Activated naive CD8-positive, alpha-beta T cell treated with anti-CD3 and anti-CD28 coated beads, Interleukin-2, amount 50 U/mL, for 16 hours (primary cell): ENCODE measurements around the gene MDGA2.
"Not testable (repeated sequence)": the region's sequence is repeated elsewhere in the genome, so short reads cannot be mapped to it uniquely, and the experiment has no call there.

Experiments used
- DNase-seq: peaks from one replicate; pipeline ENCODE4 v3.0.0-alpha.2; 2020; ENCODE audit warnings: low read depth, low spot score

Gene MDGA2

DNA sequence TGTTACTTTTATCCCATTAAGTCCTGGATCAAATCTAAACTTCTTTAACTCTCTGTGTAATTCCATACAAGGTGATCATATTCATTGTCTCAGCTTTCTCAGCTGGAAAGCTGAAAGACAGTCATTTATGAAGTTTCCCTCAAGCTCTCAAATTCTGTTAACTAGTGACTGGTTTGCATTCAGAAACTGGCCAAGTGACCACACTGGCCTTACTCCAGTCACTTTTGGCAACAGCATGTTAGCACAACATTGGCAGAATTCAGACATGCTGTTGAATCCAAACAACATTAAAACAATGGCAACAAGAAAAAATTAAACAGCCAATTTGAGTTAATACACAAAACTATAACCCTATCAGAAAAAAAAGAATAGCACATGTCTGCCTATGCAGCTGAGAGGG is 343.3 kb downstream of the MDGA2 start:
- DNase-seq = no peak

DNA sequence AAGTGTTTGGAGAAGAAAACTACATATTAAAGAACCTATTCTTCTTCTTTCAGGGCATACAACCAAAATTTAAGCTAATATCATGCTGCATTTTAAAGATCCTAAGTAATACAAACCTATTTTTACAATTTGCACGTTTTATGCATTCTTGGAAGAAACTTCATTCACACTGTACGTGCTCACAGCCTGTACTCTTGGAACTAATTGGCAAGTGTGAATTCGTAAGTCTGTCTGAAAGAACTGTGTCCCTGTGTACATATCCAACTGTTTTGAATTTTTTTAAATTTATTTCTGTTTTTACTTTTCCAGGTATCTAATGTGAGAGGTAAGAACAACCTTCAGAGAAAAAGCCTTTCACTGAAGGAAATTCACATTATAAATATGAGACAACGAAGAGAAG is 347.0 kb downstream of the MDGA2 start:
- no peak for DNase-seq

DNA sequence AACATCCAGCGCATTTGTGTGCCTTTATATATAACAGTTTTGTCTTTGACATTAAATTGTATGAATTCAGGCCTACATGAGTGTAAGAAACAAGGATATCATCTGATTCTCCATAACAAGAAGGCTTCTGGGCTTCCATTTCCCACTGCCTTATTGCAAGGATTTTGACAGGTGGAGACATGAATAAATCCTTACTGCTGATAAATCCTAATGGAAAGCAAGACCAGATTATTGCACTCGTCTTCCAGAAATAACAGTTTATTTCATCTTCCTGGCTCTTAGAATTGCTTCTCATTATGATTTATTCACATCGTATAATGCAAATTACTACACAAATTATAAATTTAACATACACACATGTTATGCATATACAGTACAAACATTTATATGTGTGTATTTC is 348.1 kb downstream of the MDGA2 start:
- DNase-seq = no peak

DNA sequence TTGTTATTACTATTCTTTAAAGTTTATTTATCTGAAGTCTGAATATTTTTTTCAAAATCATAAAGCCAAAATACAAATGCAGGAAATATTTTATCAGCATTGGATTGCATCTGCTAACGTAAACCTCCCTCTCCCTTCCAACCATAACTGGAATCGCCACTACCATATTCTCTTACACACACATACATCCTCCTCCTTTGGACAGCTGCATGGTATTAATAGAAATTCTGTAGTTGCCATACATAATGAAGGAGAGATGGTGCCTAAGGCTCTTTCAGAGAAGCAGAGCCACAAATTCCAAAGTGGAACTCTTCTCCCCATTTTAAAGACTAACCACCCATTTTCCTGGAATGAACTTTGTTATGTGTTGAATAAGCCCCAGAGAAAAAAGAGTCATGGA is 352.7 kb downstream of the MDGA2 start:
- DNase-seq = no peak

DNA sequence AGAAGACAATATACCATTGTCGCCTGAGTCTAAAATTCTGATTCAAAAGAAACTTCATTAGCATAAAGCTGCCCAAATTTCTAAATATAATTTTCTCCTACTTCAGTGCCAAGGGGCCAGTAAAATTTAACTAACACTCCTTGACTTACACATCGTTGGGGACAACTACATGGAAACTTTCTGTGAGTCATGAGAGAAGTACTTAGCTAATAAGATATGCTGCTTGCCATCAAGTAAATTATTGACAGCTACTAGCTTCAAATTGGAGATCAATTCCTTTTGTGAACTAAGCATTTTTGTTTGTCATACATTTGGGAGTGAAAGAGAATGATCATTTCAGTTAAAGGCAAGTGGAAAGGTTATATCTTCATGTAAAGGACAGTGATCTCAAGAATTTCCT is 373.3 kb downstream of the MDGA2 start:
- no peak for DNase-seq

DNA sequence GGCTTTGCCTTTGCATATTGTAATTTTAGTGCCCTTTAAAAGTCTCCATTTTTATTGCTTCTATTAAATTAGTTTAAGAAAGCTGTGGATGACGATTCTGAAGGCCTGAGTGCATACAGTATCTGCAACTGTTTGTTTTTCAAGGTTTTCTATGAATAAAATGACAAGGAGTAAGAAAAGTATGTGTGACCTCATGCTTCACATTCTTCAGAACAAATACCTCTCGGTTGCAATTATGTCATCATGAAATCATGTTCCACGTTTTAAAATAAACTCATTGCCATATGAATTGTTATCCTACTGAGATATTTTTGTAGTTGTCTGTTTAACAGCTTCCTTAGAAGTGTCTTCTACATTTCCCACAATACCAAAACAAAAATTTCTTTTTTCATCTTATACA is 374.6 kb downstream of the MDGA2 start:
- DNase-seq = no peak

DNA sequence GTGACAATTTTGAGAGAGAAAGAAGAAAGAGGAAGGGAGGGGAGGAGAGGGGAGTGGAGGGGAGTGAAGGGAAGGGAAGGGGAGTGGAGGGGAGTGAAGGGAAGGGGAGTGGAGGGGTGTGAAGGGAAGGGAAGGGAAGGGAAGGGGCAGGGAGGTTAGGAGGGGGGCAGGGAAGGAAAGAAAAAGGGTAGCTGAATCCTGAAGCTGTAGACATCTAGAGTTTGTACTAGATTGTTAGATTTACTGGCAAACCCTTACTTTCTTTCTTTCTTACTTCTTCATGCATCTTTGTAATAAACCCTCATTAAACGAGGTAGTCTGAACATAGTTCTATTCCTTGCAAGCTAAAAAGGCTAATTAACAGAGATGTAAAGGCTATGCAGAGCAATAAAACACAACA is 378.0 kb downstream of the MDGA2 start:
- no peak for DNase-seq

DNA sequence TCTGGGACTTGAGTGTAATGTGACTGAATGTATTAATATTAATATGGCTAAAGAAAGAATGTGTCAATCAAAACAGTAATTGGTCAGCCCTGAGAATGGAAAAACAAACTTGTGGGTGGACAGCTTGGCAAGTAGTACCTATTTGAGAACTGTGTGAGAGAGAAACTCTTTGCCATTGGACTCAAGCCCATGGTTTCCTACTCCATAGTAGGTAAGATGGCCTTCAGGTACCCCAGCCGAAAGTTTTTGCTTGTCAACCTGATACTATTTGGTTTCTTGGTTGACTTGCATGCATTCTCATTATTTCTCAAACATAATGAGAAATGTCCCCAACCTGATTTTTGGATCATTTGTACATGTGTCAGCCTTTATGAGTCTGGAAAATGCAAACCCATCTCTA is 391.1 kb downstream of the MDGA2 start:
- no peak for DNase-seq

DNA sequence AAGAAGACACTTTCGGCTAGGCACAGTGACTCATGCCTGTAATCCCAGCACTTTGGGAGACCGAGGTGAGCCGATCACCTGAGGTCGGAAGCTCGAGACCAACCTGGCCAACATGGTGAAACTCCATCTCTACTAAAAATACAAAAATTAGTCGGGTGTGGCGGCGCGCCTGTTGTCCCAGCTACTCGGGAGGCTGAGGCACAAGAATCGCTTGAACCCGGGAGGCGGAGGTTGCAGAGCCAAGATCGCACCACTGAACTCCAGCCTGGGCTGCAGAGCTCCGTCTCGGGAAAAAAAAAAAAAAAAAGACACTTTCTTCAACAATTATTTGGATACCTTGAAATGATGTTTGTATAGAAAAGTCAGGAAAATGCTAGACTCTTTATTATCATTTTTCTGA is 393.6 kb downstream of the MDGA2 start:
- DNase-seq = not testable (repeated sequence)

DNA sequence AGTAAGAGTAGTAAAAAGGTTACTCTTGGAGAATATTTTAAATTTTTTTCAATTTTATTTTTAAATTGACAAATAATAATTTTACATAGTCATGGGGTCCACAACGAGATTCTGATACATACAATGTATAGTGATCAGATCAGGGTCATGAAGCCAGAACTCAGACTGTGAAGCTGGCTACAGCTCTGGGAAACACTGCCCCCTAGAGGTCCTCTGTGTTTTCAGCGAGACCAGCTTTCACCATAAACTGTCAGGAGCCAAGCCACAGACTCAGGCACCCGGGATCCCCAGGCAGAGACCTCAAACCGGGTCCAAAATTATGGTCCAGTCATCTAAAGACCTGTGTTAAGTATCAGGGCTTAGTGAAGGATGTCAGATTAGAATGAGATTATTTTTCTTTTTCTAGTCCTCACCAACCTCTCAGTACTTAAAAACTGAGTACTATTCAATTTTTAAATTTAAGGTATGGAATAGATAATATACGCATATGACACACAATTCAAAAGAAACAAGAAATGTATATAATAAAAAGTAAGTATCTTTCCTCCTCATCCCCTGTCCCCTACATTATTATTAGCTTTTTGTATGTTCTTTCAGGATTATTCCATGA is 397.1 kb downstream of the MDGA2 start:
- DNase-seq = no peak

DNA sequence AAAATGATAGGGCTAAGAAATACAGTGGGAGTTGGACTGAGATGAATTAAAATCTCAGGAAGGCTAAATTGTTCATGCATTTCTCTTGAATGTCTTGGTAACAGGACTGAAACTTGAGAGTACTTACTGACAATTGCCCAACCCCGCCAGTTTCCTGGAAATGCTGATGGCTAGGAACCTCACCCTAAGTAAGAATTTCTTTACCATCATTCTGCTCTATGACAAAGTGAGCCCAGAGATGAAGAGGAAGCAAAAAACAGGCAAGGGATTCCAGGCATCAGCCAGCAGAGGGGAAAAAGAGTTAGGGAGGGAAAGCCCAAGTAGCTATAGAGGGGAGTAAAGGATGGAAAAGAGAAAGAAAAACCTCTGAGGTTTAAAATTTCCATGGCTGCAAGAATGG is 397.7 kb downstream of the MDGA2 start:
- no peak for DNase-seq

DNA sequence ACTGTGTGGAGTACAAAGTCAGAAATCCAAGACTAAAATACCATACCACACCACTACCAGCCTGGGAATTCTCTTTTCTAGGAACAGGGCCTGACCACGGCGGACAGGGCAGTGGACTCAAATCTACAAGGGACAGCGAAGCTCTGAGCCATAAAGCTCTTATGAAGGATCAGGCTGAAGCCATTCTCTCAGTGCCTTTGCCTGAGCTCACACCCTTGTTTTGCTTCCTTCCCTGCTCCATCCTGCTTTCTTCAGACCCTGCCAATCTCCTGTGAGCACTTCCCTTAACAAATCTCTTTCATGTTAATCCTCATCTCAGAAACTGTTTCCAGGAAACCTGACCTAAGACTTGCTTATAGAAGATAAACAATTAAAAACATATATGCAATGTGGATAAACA is 398.5 kb downstream of the MDGA2 start:
- DNase-seq = no peak

DNA sequence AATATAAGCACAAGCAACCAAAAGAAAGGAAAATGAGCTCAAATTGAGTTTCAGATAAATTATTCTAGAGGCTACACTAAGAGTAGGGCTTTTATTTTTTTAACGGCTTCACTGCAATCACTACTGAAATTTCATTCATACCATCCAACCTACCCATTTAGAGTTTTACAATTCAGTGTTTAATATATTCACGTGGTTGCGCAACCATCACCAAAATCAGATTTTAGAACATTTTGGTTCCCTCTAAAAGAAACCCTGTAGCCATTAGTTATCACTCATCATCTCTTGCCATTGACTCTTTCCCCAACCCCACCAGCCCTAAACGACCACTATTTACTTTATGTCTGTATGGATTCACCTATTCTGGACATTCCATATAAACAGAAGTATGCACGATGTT is 401.5 kb downstream of the MDGA2 start:
- no peak for DNase-seq

DNA sequence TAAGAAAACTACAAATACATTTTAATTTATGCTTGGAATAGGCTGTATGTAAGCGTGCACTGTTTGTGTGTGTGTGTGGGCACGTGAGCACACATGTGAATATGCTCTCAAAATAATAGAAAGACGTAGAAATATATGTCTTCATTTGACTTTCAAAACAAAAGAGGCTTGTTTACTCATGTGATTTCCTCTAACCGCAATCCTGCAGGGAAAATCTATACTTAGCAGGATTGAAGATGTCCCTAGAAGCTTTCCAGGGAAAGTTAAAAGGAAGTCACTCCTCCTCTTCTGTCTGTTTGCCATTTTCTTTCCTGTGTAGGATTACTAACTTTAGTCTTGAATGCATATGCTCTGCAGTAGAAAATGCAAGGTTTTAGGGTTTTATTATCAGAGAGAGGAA is 404.7 kb downstream of the MDGA2 start:
- DNase-seq = no peak

DNA sequence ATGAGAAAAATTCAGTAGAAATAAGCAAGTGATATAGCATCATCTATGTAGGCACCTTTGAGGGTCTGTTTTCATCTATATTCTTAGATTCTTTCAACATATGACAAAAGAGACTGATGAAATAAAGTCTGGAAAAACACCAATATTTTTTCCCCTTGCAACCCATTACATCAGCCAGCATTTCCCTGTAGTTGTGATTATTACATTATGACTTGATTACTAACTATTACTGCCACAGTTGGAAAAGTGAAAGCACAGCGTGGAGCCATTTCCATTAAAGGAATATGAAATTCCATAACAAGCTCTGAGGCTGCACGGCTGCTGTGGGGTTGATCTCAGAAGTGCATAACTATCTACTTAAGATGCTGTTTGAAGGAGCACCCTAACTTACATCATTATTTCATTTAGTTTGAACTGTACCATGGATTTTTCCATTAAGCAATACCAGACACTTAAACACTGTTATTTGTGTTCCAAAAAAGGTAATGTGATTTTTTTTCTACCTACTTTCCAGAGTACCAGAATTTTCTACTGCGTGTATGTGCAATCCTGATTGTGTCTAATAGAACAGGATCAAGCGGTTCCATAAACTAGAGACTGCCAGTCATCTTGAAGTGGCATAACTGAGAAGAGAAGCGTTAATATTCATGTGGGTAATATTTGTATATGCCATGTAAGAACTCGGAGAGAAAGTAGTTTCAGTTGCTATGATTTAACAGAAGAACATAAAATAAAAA is 405.5 kb downstream of the MDGA2 start:
- DNase-seq = no peak

DNA sequence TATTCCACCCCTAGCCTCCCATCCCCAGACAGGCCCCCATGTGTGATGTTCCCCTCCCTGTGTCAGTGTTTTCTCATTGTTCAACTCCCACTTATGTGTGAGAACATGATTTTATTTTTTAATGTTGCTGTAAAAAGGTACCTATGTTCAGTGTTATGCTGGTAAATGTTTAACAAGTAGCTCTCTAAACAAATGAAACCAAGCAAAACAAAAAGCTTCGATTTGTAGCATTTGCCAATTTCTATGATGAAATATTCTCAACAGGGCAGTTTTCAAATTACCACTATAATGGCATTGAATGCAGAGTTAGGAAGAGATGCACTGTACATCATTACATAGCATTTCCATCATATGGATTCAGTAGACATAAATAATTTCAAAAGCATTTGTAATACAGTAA is 410.6 kb downstream of the MDGA2 start:
- DNase-seq = no peak

DNA sequence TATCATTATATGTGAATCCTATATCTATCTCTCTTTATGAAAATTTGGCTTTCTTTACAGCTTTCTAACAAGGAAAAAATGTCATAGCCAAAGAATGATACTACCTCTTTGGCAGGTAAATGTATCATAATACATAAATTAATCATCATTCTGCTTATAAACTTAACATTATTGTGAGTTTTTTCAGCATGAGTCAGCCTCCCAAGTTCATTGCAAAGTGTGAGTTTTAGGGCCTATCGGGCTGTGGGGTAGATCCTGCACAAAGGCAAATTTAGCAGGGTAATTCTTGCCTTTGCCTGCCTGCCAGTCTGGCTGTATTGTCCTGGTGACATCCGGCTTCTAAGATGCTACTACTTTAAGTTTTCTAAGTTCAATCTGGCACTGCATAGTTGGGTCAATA is 412.6 kb downstream of the MDGA2 start:
- no peak for DNase-seq

DNA sequence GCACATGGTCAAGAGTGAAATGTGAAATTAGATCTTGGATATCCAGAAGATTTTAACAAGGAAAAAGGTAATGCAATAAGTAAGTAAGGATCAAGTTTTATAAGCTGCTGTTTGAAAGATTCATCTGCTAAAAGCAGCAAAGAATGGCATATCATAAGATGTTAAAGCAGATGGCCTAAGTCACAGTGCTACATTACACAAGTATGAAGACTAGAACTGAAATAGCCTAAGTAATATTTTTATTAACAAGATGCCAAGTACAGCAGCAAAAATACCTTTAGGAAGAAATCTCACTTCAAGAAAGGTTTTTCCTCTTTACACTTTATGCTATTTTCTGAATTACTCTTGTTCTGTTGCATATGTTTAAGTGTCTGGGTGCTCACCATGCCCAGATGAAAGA is 414.1 kb downstream of the MDGA2 start:
- no peak for DNase-seq

DNA sequence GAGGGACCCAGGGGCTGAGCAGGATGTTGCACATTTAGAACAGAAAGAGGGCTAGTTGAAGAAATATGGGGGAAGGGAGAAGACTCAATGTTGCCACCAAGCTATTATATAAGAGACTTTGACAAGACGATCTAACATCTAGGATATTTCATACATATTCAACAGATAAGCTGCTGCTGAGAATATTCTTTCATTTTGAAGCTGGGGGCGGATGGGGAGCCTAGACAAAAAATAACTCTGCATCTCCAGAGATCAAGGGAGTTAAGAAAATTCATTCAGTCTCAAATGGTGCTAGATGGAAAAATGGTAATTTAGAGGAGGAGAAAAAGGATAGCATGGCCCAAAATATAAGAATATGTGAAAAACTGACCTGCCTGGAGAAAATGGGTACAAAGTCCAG is 415.6 kb downstream of the MDGA2 start:
- DNase-seq = no peak

DNA sequence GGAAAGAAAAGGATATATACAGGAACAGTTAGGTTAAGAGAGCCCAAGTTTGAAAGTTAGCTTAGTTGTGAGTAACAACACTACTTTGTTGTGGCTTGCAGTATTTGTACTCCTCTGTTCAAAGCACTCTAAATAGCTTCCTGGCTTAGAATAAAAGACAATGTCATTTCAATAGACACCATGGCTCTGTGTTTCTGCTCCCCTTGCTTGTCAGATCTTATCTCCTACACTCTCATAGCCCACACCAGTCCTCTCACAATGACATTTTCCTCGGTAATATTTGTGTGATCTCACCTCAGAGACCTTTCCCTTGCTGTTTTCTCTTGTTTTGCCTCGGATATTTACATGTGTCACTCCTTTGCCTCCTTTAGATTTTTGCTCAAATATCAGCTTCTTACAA is 418.4 kb downstream of the MDGA2 start:
- no peak for DNase-seq

DNA sequence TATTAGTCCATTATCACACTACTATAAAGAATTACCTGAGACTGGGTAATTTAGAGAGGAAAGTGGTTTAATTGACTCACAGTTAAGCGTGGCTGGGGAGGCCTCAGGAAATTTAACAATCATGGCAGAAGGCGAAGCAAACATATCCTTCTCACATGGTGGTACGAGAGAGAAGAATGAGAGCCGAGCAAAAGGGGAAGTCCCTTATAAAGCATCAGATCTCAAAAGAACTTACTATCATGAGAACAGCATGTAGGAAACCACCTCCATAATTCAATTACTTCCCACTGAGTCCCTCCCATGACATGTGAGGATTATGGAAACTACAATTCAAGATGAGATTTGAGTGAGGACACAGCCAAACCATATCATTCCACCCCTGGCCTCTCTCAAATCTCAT is 422.6 kb downstream of the MDGA2 start:
- DNase-seq = no peak

DNA sequence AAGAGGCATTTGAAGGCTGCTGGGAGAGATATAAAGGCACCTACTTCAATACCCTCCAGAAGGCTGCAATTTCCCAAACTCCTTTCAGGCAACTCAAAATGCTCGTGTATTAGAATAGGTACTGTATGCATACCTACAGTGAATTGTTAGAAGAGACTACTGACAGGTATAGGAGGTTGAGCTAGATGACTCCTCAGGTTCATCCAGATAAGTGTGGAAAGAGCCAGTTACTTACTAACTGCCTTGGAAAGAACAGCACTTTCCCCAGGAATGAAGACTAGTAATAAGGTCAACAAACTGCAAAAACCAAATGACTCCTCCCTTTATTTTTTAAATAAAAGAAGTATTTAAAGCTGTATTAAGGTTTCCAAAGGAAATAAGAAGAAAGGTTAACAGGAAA is 429.0 kb downstream of the MDGA2 start:
- no peak for DNase-seq

DNA sequence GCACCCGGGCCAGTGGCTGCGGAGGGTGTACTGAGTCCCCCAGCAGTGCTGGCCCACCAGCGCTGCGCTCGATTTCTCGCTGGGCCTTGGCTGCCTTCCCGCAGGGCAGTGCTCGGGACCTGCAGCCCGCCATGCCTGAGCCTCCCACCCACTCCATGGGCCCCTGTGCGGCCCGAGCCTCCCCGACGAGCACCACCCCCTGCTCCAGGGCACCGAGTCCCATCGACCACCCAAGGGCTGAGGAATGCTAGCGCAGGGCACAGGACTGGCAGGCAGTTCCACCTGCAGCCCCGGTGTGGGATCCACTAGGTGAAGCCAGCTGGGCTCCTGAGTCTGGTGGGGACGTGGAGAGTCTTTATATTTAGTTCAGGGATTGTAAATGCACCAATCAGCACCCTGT is 432.8 kb downstream of the MDGA2 start:
- DNase-seq = not testable (repeated sequence)
